Tibial artery (tissue), 4 donors: ENCODE measurements around the gene GLYATL2.

Experiments used
- DNase-seq, 2 donors: peaks; one replicate each; pipeline ENCODE4 v3.0.0-alpha.2; 2019
- H3K27ac ChIP-seq, 2 donors: fragments of 200-600 bp; sonication (generic) in 1 of 2; 1 replicate in 1 of 2; 2 replicates in 1 of 2; pipeline ENCODE4 v1.5.1; 2018 to 2019; ENCODE audit warnings: mild to moderate bottlenecking in 1 of 2
- H3K27me3 ChIP-seq, 2 donors: fragments of 200-600 bp; sonication (generic) in 1 of 2; one replicate each; pipeline versions ENCODE4 v1.5.1 to v1.6.0; 2016 to 2019
- H3K36me3 ChIP-seq, 3 donors: fragments of 200-600 bp; sonication (generic) in 2 of 3; one replicate each; pipeline ENCODE4 v1.5.1; 2016 to 2019; ENCODE audit warnings: mild to moderate bottlenecking in 2 of 3
- H3K4me1 ChIP-seq, 4 donors: fragments of 200-600 bp; sonication (generic) in 2 of 4; 1 replicate in 3 of 4; 2 replicates in 1 of 4; pipeline ENCODE4 v1.5.1; 2016 to 2019
- H3K4me3 ChIP-seq, 2 donors: fragments of 200-600 bp; sonication (generic) in 1 of 2; 1 replicate in 1 of 2; 2 replicates in 1 of 2; pipeline ENCODE4 v1.5.1; 2018 to 2019; ENCODE audit warnings: mild to moderate bottlenecking in 2 of 2
- H3K9me3 ChIP-seq, 3 donors: fragments of 200-600 bp; sonication (generic) in 1 of 3; one replicate each; pipeline ENCODE4 v1.5.1; 2016 to 2019
- intact Hi-C: fragments of 100-400 bp; cut with DNase I; formaldehyde crosslinking; loops from one replicate; pipeline ENCODE4 v1.15.0; 2023; ENCODE audit warnings: low total_unique reads
- TF ChIP-seq, protein P1 (sequence below), 2 experiments: fragments of 200-600 bp in 1 of 2; fragments of 450-650 bp in 1 of 2; IDR thresholded peaks; one replicate each; pipeline ENCODE4 v1.5.1; 2017 to 2019; ENCODE audit warnings: antibody characterized with exemption in 2 of 2, mild to moderate bottlenecking in 1 of 2, moderate library complexity in 1 of 2

The GLYATL2 gene

DNA sequence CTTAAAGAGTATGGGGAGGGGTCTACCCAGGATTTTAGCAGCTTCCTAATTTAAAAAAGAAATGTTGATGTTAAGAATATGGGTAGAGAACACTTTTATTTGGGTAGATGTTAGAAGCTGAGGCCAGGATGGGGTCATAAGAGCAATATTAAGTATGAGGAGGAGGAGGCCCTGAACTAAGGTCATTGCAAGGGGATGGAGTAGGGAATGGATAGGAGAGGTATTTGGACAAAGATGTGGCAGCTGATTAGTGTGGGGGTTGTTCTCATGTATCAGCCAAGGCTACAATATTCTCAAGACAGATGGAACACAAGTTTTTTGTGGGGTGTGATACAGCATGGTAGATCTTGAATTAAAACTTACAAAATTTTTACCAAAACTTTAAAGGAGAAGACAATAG, 35.7 kb upstream of the GLYATL2 start:
- no peak overlapping the region for H3K4me3 ChIP-seq
- intact Hi-C loops: no loop called here
- no peak for DNase-seq
- no peaks in the 10 kb centered on the region for H3K27me3 ChIP-seq
- H3K9me3 ChIP-seq: no peaks in the 10 kb centered on the region
- H3K4me1 ChIP-seq: no peaks in the 10 kb centered on the region
- H3K27ac ChIP-seq: no peak overlapping the region
- TF ChIP-seq, protein P1, sequence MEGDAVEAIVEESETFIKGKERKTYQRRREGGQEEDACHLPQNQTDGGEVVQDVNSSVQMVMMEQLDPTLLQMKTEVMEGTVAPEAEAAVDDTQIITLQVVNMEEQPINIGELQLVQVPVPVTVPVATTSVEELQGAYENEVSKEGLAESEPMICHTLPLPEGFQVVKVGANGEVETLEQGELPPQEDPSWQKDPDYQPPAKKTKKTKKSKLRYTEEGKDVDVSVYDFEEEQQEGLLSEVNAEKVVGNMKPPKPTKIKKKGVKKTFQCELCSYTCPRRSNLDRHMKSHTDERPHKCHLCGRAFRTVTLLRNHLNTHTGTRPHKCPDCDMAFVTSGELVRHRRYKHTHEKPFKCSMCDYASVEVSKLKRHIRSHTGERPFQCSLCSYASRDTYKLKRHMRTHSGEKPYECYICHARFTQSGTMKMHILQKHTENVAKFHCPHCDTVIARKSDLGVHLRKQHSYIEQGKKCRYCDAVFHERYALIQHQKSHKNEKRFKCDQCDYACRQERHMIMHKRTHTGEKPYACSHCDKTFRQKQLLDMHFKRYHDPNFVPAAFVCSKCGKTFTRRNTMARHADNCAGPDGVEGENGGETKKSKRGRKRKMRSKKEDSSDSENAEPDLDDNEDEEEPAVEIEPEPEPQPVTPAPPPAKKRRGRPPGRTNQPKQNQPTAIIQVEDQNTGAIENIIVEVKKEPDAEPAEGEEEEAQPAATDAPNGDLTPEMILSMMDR (IDR thresholded peaks at IDR 0.05): no peak
- no peaks in the 10 kb centered on the region for H3K36me3 ChIP-seq

DNA sequence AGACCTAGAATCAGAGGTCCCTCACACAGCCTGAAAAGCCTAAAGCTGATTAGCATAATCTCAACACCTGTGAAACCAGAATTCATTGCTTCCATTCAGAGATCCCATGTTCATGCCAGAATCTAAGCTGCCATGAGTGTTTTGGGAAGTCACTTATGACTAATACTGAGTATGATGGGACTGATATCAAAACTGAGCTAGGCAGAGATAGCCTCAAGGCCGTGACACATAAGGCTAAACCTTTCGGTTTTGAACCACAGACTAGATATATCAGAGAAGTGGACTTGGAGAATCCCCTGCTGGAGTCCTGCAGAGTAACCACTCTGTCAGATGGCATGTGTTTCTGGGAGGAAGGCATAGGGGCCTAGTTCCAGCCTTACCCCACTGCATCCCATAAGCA, 23.1 kb upstream of the GLYATL2 start:
- intact Hi-C loops: no loop called here
- Histone ChIP-seq H3K4me3 (no peak overlapping the region), H3K4me1 (no peaks in the 10 kb centered on the region), H3K9me3 (no peaks in the 10 kb centered on the region), H3K27me3 (no peaks in the 10 kb centered on the region), H3K36me3 (no peaks in the 10 kb centered on the region), H3K27ac (no peak overlapping the region)
- no peak for DNase-seq
- TF ChIP-seq, protein P1 (IDR thresholded peaks at IDR 0.05): no peak

DNA sequence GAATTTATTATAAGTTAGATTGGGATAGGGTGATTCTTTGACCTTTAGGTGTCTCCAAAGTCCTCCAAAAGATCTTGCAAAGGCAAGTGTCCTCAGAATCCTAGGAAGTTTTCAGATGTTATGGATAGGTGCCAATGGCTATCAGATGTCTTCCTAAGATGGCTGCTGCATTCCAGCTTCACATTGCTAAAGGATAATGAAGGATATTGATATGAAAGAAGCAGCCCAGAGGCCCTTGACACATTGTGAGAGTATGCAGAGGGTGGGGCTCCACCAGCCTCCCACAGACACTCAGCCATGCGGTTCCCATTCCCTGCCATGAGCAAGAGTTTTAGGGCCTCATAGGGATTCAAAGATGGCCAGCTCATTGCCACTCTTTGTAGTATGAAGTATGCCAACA, 22.3 kb upstream of the GLYATL2 start:
- Histone ChIP-seq H3K4me3 (no peak overlapping the region), H3K4me1 (no peaks in the 10 kb centered on the region), H3K36me3 (no peaks in the 10 kb centered on the region), H3K27me3 (no peaks in the 10 kb centered on the region), H3K27ac (no peak overlapping the region), H3K9me3 (no peaks in the 10 kb centered on the region)
- intact Hi-C loops: no loop called here
- DNase-seq: no peak
- TF ChIP-seq, protein P1 (IDR thresholded peaks at IDR 0.05): no peak

DNA sequence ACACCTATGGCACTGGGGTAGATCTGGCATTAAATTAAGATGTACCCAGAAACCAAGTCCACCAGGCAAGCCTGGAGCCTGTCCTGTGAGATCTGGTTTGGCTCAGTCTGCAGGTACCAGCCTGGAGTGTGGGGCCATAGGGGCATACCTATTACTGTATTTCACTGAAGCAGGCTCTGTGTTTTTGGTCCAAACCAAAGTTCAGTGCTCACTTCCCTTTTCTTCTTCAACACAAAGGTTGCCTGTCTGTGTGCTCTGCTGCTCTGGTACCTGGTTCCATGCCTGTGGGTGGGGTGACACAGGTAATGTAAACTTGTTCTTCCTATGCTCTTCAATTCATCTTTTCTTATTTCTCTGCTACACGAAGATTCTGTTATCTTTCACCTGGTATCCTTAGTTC, 19.8 kb upstream of the GLYATL2 start:
- Histone ChIP-seq H3K27ac (no peak overlapping the region), H3K4me3 (no peak overlapping the region), H3K36me3 (no peaks in the 10 kb centered on the region), H3K4me1 (no peaks in the 10 kb centered on the region), H3K9me3 (no peaks in the 10 kb centered on the region), H3K27me3 (no peaks in the 10 kb centered on the region)
- intact Hi-C loops: no loop called here
- TF ChIP-seq, protein P1 (IDR thresholded peaks at IDR 0.05): no peak
- DNase-seq: no peak

DNA sequence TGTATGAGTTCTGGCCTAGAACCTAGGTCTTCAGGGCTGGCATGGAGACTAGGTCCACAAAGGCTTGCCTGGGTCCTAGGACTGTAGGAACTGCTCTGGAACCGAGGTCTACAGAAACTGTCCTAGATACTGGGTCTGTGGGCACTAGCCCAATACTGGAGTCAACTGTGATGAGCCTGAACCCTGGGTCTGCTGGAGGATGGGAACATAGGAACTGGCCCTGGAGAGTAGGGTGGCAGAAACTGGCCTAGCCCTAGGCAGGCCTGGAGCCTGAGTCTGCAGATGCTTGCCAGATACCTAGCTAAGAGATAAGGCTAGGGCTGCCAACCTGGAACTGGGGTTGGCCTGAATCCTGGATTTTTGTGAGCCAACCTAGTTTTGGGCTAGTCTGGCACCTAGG, 19.2 kb upstream of the GLYATL2 start:
- no peak overlapping the region for H3K4me3 ChIP-seq
- DNase-seq: no peak
- TF ChIP-seq, protein P1 (IDR thresholded peaks at IDR 0.05): no peak
- H3K36me3 ChIP-seq: no peaks in the 10 kb centered on the region
- H3K27ac ChIP-seq: no peak overlapping the region
- no peaks in the 10 kb centered on the region for H3K4me1 ChIP-seq
- H3K27me3 ChIP-seq: no peaks in the 10 kb centered on the region
- H3K9me3 ChIP-seq: no peaks in the 10 kb centered on the region
- intact Hi-C loops: no loop called here

DNA sequence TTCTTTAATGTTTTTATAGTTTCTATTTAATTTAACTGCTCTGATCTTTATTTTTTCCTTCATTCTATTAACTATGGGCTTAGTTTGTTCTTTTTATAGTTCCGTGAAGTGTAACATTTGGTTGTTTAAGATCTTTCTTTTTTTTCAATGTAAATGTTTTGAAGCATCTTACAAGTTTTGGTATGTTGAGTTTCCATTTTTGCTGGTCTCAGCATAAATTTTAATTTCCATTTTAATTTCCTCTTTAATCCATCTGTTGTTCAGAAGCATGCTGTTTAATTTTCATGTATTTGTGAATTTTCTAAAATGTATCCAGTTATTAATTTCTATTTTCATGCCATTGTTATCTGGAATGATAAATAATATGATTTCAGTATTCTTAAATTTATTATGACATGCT, 17.0 kb upstream of the GLYATL2 start:
- DNase-seq: no peak
- no peaks in the 10 kb centered on the region for H3K9me3 ChIP-seq
- no peaks in the 10 kb centered on the region for H3K4me1 ChIP-seq
- no peaks in the 10 kb centered on the region for H3K27me3 ChIP-seq
- intact Hi-C loops: no loop called here
- no peaks in the 10 kb centered on the region for H3K36me3 ChIP-seq
- H3K27ac ChIP-seq: no peak overlapping the region
- no peak overlapping the region for H3K4me3 ChIP-seq
- TF ChIP-seq, protein P1 (IDR thresholded peaks at IDR 0.05): no peak
